ENCODE results near the gene FGFR3. TPM values are rescaled to one million over a fixed set of nuclear protein-coding genes. Genes with fewer than 3 reads are reported as not detected.

Gene FGFR3
- polyA plus RNA-seq, 1 donor from 2014 or later = 0.48 TPM

DNA sequence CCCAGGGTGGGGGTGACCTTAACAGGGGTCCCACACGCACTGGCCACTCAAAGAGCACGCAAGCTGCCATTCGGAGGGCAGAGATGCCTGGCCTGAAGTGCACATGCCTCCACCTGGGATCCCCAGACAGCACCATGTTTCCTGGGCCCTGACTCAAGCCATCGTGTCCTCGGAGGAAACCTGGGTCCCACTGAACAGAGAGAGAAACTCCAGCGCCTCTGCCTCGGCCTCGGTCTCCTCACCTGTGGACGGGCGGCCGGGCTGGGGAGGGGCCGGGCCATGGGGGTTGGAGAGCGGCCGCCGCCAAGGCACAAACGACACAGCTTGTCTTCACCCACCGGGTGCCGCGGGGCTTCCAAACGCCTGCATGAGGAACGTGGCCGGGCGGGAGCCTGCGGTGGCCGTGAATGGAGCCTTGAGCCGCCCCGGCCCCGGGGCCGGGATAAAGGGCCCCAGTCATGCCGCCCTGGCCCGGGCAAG lies 30.0 kb upstream of the FGFR3 start:
- H3K4me2 ChIP-seq (ENCODE audit: low read length) = no peak overlapping the region

GRCh38 chr4:1763550-1764080 lies 29.5 kb upstream of the FGFR3 start:
- Histone ChIP-seq H3K9me3 (ENCODE audit: low read length) (no peaks in the 10 kb centered on the region), H3K4me2 (ENCODE audit: low read length) (no peak overlapping the region), H3F3A (ENCODE audit: insufficient read depth, low read length, poor library complexity, severe bottlenecking) (no peaks in the 10 kb centered on the region), H3K9me2 (ENCODE audit: insufficient read depth, low read length) (no peaks in the 10 kb centered on the region), H3K27me3 (ENCODE audit: insufficient read depth, low read depth, low read length) (peaks cover 17% of the 10 kb centered on the region), H4K20me1 (ENCODE audit: insufficient read depth) (no peaks in the 10 kb centered on the region), H3K79me2 (replicated peaks; ENCODE audit: insufficient read depth, low read length) (no peaks in the 10 kb centered on the region), H2AFZ (ENCODE audit: low read depth, low read length) (no peak overlapping the region), H3K36me3 (ENCODE audit: insufficient read depth, low read length) (no peaks in the 10 kb centered on the region), H3K27ac (ENCODE audit: low read length) (no peak overlapping the region), H3K9ac (ENCODE audit: low read length) (no peak overlapping the region), H3K4me3 (ENCODE audit: low read length) (no peak overlapping the region)
- TF ChIP-seq POLR2AphosphoS5 (IDR thresholded peaks at IDR 0.05) (no peak), RAD21 (conservative IDR thresholded peaks at IDR 0.05) (no peak), EZH2 (IDR thresholded peaks at IDR 0.05; ENCODE audit: borderline replicate concordance, insufficient read depth, low read length, poor library complexity, severe bottlenecking) (no peak), EP300 (conservative IDR thresholded peaks at IDR 0.05; ENCODE audit: poor library complexity, severe bottlenecking) (no peak), SMC3 (conservative IDR thresholded peaks at IDR 0.05; ENCODE audit: poor library complexity) (no peak), TAF1 (IDR thresholded peaks at IDR 0.05; ENCODE audit: low read depth) (no peak), MXI1 (conservative IDR thresholded peaks at IDR 0.05; ENCODE audit: poor library complexity, severe bottlenecking) (no peak)
- TF ChIP-seq, protein P1, sequence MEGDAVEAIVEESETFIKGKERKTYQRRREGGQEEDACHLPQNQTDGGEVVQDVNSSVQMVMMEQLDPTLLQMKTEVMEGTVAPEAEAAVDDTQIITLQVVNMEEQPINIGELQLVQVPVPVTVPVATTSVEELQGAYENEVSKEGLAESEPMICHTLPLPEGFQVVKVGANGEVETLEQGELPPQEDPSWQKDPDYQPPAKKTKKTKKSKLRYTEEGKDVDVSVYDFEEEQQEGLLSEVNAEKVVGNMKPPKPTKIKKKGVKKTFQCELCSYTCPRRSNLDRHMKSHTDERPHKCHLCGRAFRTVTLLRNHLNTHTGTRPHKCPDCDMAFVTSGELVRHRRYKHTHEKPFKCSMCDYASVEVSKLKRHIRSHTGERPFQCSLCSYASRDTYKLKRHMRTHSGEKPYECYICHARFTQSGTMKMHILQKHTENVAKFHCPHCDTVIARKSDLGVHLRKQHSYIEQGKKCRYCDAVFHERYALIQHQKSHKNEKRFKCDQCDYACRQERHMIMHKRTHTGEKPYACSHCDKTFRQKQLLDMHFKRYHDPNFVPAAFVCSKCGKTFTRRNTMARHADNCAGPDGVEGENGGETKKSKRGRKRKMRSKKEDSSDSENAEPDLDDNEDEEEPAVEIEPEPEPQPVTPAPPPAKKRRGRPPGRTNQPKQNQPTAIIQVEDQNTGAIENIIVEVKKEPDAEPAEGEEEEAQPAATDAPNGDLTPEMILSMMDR (IDR thresholded peaks at IDR 0.05; ENCODE audit: poor library complexity, severe bottlenecking) = no peak
- TF ChIP-seq, protein P2, sequence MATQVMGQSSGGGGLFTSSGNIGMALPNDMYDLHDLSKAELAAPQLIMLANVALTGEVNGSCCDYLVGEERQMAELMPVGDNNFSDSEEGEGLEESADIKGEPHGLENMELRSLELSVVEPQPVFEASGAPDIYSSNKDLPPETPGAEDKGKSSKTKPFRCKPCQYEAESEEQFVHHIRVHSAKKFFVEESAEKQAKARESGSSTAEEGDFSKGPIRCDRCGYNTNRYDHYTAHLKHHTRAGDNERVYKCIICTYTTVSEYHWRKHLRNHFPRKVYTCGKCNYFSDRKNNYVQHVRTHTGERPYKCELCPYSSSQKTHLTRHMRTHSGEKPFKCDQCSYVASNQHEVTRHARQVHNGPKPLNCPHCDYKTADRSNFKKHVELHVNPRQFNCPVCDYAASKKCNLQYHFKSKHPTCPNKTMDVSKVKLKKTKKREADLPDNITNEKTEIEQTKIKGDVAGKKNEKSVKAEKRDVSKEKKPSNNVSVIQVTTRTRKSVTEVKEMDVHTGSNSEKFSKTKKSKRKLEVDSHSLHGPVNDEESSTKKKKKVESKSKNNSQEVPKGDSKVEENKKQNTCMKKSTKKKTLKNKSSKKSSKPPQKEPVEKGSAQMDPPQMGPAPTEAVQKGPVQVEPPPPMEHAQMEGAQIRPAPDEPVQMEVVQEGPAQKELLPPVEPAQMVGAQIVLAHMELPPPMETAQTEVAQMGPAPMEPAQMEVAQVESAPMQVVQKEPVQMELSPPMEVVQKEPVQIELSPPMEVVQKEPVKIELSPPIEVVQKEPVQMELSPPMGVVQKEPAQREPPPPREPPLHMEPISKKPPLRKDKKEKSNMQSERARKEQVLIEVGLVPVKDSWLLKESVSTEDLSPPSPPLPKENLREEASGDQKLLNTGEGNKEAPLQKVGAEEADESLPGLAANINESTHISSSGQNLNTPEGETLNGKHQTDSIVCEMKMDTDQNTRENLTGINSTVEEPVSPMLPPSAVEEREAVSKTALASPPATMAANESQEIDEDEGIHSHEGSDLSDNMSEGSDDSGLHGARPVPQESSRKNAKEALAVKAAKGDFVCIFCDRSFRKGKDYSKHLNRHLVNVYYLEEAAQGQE (IDR thresholded peaks at IDR 0.05; ENCODE audit: borderline replicate concordance) = no peak

More for the DNA sequence above, 30.0 kb upstream of the FGFR3 start:
- H3K36me3 ChIP-seq (ENCODE audit: insufficient read depth, low read length) = no peaks in the 10 kb centered on the region
- H3K4me3 ChIP-seq (ENCODE audit: low read length) = no peak overlapping the region
- H3K9ac ChIP-seq (ENCODE audit: low read length) = no peak overlapping the region
- H4K20me1 ChIP-seq (ENCODE audit: insufficient read depth) = no peaks in the 10 kb centered on the region
- H3F3A ChIP-seq (ENCODE audit: insufficient read depth, low read length, poor library complexity, severe bottlenecking) = no peaks in the 10 kb centered on the region
- H3K27me3 ChIP-seq (ENCODE audit: insufficient read depth, low read depth, low read length) = peaks cover 13% of the 10 kb centered on the region
- no peak for TF ChIP-seq RAD21 (conservative IDR thresholded peaks at IDR 0.05)
- TF ChIP-seq, protein P1 (IDR thresholded peaks at IDR 0.05; ENCODE audit: poor library complexity, severe bottlenecking) = no peak
- no peak for TF ChIP-seq SMC3 (conservative IDR thresholded peaks at IDR 0.05; ENCODE audit: poor library complexity)
- no peak for TF ChIP-seq EP300 (conservative IDR thresholded peaks at IDR 0.05; ENCODE audit: poor library complexity, severe bottlenecking)
- no peak for TF ChIP-seq MXI1 (conservative IDR thresholded peaks at IDR 0.05; ENCODE audit: poor library complexity, severe bottlenecking)
- TF ChIP-seq TAF1 (IDR thresholded peaks at IDR 0.05; ENCODE audit: low read depth) = no peak
- TF ChIP-seq POLR2AphosphoS5 (IDR thresholded peaks at IDR 0.05) = no peak
- TF ChIP-seq, protein P2 (IDR thresholded peaks at IDR 0.05; ENCODE audit: borderline replicate concordance) = no peak
- TF ChIP-seq EZH2 (IDR thresholded peaks at IDR 0.05; ENCODE audit: borderline replicate concordance, insufficient read depth, low read length, poor library complexity, severe bottlenecking) = no peak
- H3K9me2 ChIP-seq (ENCODE audit: insufficient read depth, low read length) = no peaks in the 10 kb centered on the region
- H2AFZ ChIP-seq (ENCODE audit: low read depth, low read length) = no peak overlapping the region
- H3K9me3 ChIP-seq (ENCODE audit: low read length) = no peaks in the 10 kb centered on the region
- H3K27ac ChIP-seq (ENCODE audit: low read length) = no peak overlapping the region
- H3K79me2 ChIP-seq (replicated peaks; ENCODE audit: insufficient read depth, low read length) = no peaks in the 10 kb centered on the region
